Psoas muscle (tissue), 8 donors: ENCODE results near the gene VKORC1L1. TPM values are rescaled to one million over a fixed set of nuclear protein-coding genes. Genes with fewer than 3 reads are reported as not detected.
"Not testable (repeated sequence)": the region's sequence is repeated elsewhere in the genome, so short reads cannot be mapped to it uniquely, and the experiment has no call there.

ENCODE experiments used
- ATAC-seq, 4 donors: fragments of 200-7000 bp; cut with Tn5 transposase; one replicate each; pipeline ENCODE4 v1.9.1; 2020; ENCODE audit warnings: moderate library complexity in 3 of 4, mild to moderate bottlenecking in 2 of 4
- DNase-seq, 2 donors: peaks; one replicate each; pipeline ENCODE4 v3.0.0-alpha.2; 2020
- H3K27ac ChIP-seq: fragments of 200-600 bp; one replicate; pipeline ENCODE4 v1.8.0; 2022
- H3K27me3 ChIP-seq, 3 donors: fragments of 200-600 bp in 1 of 3; one replicate each; pipeline versions ENCODE4 v1.6.1 to v1.8.0; 2013 to 2022; ENCODE audit warnings: low read length in 2 of 3, mild to moderate bottlenecking in 2 of 3, moderate library complexity in 1 of 3; ENCODE audit not compliant: insufficient read depth in 3 of 3
- H3K36me3 ChIP-seq, 2 donors: fragments of 200-600 bp in 1 of 2; one replicate each; pipeline versions ENCODE4 v1.6.1 to v1.8.0; 2013 to 2022; ENCODE audit warnings: low read depth in 1 of 2, mild to moderate bottlenecking in 1 of 2, moderate library complexity in 1 of 2; ENCODE audit not compliant: insufficient read depth in 1 of 2
- H3K4me1 ChIP-seq: fragments of 200-600 bp; one replicate; pipeline ENCODE4 v1.8.0; 2022
- H3K4me3 ChIP-seq: fragments of 200-600 bp; one replicate; pipeline ENCODE4 v1.8.0; 2022; ENCODE audit warnings: mild to moderate bottlenecking
- H3K9me3 ChIP-seq: fragments of 200-600 bp; one replicate; pipeline ENCODE4 v1.8.0; 2022
- WGBS, 3 donors: extraction: QIAGEN DNeasy Blood & Tissue Kit; methylation state at CpG; one replicate each; pipeline versions ENCODE4 v1.1.6 to v1.1.7; 2013; 5-methylcytosine and 5-hydroxymethylcytosine counted together
- intact Hi-C, 2 donors: fragments of 100-400 bp; cut with DNase I; formaldehyde crosslinking; loops; one replicate each; pipeline versions ENCODE4 v1.11.0 to v1.14.2; 2022
- polyA plus RNA-seq, 3 donors: library from polyadenylated mRNA; stranded (reverse); fragments of 200-250 nt; gene quantifications; one replicate each; pipeline ENCODE4 v1.2.3, GENCODE V29; 2013
- total RNA-seq, 4 donors: library from RNA; stranded (reverse); fragmentation: NEBNext Ultra II Directional in 2 of 4; extraction: Animal tissue kit (Norgen Biotek cat#: 25700) in 2 of 4; gene quantifications; one replicate each; pipeline versions ENCODE4 v1.2.1 to v1.2.4, GENCODE V29; 2021 to 2023
- TF ChIP-seq, protein P1 (sequence below): fragments of 200-600 bp; IDR thresholded peaks from one replicate; pipeline ENCODE4 v1.8.0; 2022; ENCODE audit warnings: antibody characterized with exemption
- donor health status: healthy with polysubstance abuse.
- donor health status: DM: no; HTN: no; CAD: no; lungs with moderate emphysema.
- donor health status: Bipolar disorder and iron deficiency.
- donor health status: healthy.
- donor health status: DM: yes; HTN: yes; CAD: no.
- donor health status: DM: no; HTN: no; CAD: no.
- donor health status: DM: no; HTN: no; CAD: no.
- donor health status: DM: yes; HTN: yes; CAD: no.

Gene VKORC1L1
- total and polyA plus RNA-seq, 7 donors: 9.9 to 24.4 (median 19.4) TPM

DNA sequence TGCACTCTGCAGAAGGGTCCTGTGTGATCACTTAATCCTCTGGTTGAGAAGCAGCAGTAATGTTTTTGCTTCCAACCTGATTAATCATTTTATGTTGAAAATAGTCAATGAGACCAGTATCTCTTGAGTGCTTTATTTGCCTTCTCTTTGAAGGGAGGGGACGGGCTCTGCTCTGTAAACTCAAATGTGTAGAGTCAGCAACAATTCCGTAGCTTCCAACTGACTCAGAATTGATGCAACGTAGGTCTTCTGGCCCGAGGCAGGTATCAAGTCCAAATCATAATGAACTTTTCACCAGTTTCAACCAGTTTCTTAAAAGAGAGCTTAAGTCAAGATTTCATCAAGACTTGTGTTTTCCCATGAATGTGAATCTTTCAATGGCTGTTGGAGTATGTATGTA, 82.8 kb downstream of the VKORC1L1 start:
- Histone ChIP-seq H3K27me3 (no peaks in the 10 kb centered on the region), H3K4me1 (no peaks in the 10 kb centered on the region), H3K36me3 (peaks cover 11 to 60% of the 10 kb centered on the region in 2 donors), H3K9me3 (no peaks in the 10 kb centered on the region), H3K27ac (no peak overlapping the region), H3K4me3 (no peak overlapping the region)
- intact Hi-C loops: no loop called here
- DNase-seq (no peak), ATAC-seq (no peak)
- 94 to 98% (median 95%) methylated on average over 4 of the region's 4 CpGs for WGBS, 3 donors
- TF ChIP-seq, protein P1, sequence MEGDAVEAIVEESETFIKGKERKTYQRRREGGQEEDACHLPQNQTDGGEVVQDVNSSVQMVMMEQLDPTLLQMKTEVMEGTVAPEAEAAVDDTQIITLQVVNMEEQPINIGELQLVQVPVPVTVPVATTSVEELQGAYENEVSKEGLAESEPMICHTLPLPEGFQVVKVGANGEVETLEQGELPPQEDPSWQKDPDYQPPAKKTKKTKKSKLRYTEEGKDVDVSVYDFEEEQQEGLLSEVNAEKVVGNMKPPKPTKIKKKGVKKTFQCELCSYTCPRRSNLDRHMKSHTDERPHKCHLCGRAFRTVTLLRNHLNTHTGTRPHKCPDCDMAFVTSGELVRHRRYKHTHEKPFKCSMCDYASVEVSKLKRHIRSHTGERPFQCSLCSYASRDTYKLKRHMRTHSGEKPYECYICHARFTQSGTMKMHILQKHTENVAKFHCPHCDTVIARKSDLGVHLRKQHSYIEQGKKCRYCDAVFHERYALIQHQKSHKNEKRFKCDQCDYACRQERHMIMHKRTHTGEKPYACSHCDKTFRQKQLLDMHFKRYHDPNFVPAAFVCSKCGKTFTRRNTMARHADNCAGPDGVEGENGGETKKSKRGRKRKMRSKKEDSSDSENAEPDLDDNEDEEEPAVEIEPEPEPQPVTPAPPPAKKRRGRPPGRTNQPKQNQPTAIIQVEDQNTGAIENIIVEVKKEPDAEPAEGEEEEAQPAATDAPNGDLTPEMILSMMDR: no peak

DNA sequence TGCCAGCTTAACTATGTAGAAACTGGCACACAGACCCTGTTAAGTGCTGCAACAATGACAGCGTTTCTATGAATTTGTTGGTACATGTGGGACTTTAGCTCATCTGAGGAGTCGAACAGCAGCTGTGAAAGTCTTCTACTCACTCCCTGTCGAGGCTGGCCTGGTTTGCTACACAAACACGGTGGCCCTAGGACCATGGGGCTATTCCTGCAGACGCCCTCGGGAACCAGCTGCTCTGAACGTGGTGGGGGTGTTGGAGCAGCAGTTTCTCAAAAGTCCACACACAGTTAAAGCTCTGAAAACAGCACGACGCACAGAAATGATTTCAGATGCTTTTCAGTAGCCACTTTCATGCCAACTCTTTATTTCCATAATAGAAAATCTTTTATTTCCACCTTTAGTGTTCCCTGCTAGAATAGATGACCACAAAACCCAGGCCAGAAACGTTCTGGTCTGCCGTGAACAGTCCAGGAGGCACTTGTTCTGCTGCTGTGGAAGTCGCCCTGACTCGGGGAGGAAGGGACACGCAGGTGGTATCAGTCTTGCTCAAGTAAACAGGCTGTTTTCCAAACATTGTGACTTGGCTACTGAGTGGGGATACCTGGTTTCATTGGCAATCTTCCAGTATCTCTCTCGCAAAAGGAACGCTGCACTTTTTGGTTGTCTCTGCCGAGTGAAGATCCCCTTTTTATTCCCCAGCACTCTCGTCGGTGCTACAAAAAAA, 87.6 kb downstream of the VKORC1L1 start:
- TF ChIP-seq, protein P1: no peak
- Histone ChIP-seq H3K9me3 (no peaks in the 10 kb centered on the region), H3K27me3 (no peaks in the 10 kb centered on the region), H3K4me3 (no peak overlapping the region), H3K27ac (no peak overlapping the region), H3K4me1 (no peaks in the 10 kb centered on the region), H3K36me3 (peaks cover 10 to 90% of the 10 kb centered on the region in 2 donors)
- DNase-seq: no peak
- intact Hi-C loops: no loop called here
- ATAC-seq: peak in 3 of 4 donors; percentile 56 to 73 (median 67)
- 49 to 64% (median 51%) methylated on average over 19 of the region's 19 CpGs for WGBS, 3 donors

DNA sequence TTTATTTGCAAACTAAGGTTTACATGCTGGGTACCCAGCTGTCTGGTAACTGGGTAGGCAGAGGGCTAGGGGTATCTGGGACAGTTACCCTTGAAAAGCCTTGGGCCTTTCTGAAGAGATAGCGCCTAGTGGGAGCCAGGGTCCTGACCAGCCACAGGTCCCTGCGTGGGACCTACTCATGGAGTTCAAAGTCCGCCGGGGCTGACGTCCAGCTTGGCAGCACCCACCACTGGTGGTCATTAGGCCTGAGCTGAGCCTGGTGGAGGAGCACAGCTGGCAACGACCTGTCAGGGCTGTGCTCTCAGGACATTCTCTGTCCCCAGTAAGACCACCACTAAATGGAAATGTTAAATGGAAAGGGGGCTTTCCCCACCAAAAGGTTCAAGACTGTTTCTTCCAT, 89.2 kb downstream of the VKORC1L1 start:
- intact Hi-C loops: no loop called here
- Histone ChIP-seq H3K27ac (no peak overlapping the region), H3K9me3 (no peaks in the 10 kb centered on the region), H3K36me3 (peaks cover 14 to 95% of the 10 kb centered on the region in 2 donors), H3K4me1 (no peaks in the 10 kb centered on the region), H3K4me3 (no peak overlapping the region), H3K27me3 (no peaks in the 10 kb centered on the region)
- 87 to 94% (median 89%) methylated on average over 6 of the region's 6 CpGs for WGBS, 3 donors
- ATAC-seq (no peak), DNase-seq (no peak)
- TF ChIP-seq, protein P1: no peak

DNA sequence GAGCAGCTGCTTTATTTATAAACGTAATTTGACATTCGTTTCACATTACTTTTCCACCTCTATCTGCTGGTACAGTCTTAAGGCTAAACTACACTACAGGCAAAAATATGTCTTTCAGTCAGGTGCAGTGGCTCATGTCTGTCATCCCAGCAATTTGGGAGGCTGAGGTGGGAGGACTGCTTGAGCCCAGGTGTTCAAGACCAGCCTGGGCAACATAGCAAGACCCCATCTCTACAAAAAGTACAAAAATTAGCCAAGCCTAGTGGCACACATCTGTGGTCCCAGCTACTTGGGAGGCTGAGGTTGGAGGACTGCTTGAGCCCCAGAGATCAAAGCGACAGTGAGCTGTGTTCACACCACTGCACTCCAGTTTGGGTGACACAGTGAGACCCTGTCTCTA, 91.8 kb downstream of the VKORC1L1 start:
- H3K9me3 ChIP-seq, DNase-seq, H3K27me3 ChIP-seq, intact Hi-C loops, ATAC-seq, H3K27ac ChIP-seq, H3K4me3 ChIP-seq, H3K4me1 ChIP-seq: not testable (repeated sequence)
- 80 to 89% (median 80%) methylated on average over 3 of the region's 3 CpGs for WGBS, 3 donors
- H3K36me3 ChIP-seq: peaks cover 14 to 99% of the 10 kb centered on the region in 2 donors

DNA sequence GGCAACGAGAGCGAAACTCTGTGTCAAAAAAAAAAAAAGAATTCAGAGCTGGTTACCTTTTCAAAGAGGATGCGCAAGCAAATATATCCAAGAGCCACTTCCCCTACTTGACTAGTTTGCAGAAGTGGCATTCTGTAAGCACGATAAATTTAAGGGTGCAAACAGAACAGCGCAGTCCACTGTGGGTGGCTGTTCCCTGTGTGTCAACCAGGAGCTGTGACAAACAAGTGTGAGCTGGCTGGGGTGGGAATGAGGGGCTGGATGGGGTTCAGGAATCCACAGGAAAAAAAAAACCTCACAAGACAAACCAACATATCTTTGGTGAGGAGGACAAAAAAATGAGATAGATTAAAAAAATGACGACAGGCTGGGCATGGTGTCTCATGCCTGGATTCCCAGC, 93.3 kb downstream of the VKORC1L1 start:
- peaks cover 12 to 100% of the 10 kb centered on the region in 2 donors for H3K36me3 ChIP-seq
- DNase-seq (no peak), ATAC-seq (no peak)
- no peak overlapping the region for H3K27ac ChIP-seq
- 96 to 98% (median 97%) methylated on average over 6 of the region's 6 CpGs for WGBS, 3 donors
- no peak overlapping the region for H3K4me3 ChIP-seq
- intact Hi-C loops: no loop called here
- no peaks in the 10 kb centered on the region for H3K4me1 ChIP-seq
- TF ChIP-seq, protein P1: no peak
- no peaks in the 10 kb centered on the region for H3K9me3 ChIP-seq
- H3K27me3 ChIP-seq: no peaks in the 10 kb centered on the region
